ENCODE data around the gene STAC3.

Gene STAC3

DNA sequence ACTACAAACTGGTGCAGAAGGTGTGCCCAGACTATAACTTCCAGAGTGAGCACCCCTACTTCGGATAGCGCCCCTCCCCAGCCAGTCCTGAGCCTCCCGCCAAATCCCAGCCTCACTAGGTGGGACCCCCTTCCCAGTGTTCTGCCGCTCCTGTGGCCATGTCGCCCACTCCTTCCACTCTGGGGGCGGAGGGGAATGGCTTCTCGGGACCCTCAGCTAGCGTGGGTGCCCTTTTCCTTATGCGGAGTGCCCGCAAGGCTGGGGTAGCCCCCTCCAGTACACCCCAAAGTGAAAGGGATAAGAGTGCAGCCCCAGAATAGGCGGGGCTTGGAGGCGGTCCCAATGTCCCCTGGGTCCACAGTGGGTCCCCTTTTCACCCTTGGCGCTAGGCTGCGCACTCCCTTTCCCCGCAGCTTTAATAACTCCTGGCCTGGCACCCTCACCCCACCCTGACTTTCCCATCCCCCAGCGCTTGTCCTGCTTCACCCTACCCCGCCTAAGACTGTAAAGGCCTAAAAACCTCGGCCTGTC lies 25.2 kb downstream of the STAC3 start:
- TF ChIP-seq, protein P1, sequence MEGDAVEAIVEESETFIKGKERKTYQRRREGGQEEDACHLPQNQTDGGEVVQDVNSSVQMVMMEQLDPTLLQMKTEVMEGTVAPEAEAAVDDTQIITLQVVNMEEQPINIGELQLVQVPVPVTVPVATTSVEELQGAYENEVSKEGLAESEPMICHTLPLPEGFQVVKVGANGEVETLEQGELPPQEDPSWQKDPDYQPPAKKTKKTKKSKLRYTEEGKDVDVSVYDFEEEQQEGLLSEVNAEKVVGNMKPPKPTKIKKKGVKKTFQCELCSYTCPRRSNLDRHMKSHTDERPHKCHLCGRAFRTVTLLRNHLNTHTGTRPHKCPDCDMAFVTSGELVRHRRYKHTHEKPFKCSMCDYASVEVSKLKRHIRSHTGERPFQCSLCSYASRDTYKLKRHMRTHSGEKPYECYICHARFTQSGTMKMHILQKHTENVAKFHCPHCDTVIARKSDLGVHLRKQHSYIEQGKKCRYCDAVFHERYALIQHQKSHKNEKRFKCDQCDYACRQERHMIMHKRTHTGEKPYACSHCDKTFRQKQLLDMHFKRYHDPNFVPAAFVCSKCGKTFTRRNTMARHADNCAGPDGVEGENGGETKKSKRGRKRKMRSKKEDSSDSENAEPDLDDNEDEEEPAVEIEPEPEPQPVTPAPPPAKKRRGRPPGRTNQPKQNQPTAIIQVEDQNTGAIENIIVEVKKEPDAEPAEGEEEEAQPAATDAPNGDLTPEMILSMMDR (IDR thresholded peaks at IDR 0.05; ENCODE audit: insufficient read depth, low read depth, low read length, missing control alignments): no peak
- DNase-seq (ENCODE audit: low read depth): no peak
- H3K4me3 ChIP-seq (ENCODE audit: low read depth, low read length): no peak overlapping the region

DNA sequence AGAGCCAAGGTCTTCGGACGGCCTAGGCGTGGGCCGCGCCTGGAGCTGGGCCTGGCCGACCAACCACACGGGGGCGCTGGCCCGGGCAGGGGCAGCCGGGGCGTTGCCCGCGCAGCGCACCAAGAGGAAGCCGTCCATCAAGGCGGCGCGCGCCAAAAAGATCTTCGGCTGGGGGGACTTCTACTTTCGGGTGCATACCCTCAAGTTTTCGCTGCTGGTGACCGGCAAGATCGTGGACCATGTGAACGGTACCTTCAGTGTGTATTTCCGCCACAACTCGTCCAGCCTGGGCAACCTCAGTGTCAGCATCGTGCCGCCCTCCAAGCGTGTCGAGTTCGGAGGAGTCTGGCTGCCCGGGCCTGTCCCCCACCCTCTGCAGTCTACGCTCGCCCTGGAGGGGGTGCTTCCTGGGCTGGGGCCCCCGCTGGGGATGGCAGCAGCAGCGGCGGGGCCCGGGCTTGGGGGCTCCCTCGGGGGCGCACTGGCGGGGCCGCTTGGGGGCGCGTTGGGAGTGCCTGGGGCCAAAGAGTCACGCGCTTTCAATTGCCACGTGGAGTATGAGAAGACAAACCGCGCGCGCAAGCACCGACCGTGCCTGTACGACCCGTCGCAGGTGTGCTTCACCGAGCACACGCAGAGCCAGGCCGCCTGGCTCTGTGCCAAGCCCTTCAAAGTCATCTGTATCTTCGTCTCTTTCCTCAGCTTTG lies 25.9 kb downstream of the STAC3 start:
- DNase-seq (ENCODE audit: low read depth): peak; percentile 65
- no peak overlapping the region for H3K4me3 ChIP-seq (ENCODE audit: low read depth, low read length)
- TF ChIP-seq, protein P1 (IDR thresholded peaks at IDR 0.05; ENCODE audit: insufficient read depth, low read depth, low read length, missing control alignments): peak; percentile 63

DNA sequence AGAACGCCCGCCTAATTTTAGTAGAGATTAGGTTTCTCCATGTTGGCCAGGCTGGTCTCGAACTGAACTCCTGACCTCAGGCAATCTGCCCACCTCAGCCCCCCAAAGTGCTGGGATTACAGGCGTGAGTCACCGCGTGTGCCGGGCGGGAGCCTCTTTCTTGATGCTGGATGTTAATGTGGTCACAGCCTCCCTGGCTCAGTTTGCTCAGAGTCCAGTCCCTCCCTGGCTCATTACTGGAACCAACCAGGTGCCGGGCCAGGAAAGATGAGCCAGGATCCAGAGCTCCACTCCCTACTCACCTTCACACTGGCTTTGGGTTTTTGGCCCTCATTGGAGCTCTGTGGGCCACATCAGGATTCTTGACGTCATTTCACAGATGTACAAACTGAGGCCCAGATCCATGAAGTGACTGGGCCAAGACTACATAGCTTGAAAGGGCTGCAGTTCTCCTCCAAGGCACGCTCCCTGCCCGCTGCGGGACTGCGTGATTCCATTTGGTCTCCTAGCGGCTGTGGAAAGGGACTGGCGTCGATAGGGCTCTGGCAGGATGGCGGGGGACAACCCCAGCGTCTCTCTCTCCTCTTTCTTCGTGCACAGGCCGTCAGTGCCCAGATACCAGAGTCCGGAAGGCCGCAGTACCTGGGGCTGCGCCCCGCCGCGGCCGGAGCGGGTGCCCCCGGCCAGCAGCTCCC lies 26.6 kb downstream of the STAC3 start:
- TF ChIP-seq, protein P1 (IDR thresholded peaks at IDR 0.05; ENCODE audit: insufficient read depth, low read depth, low read length, missing control alignments): no peak
- no peak for DNase-seq (ENCODE audit: low read depth)
- H3K4me3 ChIP-seq (ENCODE audit: low read depth, low read length): no peak overlapping the region

DNA sequence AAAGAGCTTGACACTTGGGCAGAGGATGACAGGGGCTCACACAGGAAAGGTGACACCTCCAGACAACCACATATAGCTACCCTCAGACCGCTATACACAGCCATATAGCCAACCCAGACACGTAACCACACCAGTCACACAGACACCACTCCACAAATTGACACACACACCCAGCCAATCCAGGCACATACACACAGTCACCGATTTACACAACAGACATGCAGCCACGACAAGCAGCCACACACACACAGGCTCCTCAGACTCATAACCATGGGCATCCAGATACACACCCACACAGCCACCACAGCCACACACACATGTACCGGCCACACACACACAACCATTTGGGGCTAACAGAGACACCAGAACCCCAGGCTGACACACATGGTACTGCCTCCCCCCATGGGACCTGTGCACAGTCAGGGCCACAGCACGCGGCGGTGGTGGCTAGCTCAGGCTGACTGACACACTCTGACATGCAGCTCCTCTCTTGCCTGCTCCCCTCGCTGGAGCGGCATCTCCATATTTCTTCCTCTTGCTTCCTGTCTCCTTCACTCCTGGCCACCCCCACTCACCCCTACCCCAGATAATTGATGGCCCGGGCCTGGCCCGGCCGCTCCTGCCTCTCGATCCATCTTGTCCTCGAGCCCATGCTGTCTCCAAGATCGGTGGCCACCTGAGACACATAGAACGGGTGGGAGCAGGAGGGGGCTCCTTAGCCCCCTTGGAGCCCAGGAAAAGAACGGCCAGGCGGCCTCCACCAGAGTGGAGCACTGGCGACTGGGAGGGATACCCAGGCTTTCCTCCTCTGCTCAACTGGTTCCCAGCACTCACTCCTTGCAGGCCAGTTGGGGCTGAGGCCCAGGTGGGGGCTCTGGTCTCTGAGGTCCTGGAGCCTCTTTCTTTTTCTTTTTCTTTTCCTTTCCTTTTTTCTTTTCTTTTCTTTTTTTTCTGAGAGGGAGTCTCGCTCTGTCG lies 27.5 kb downstream of the STAC3 start:
- no peak for DNase-seq (ENCODE audit: low read depth)
- H3K4me3 ChIP-seq (ENCODE audit: low read depth, low read length): no peak overlapping the region
- TF ChIP-seq, protein P1 (IDR thresholded peaks at IDR 0.05; ENCODE audit: insufficient read depth, low read depth, low read length, missing control alignments): no peak

DNA sequence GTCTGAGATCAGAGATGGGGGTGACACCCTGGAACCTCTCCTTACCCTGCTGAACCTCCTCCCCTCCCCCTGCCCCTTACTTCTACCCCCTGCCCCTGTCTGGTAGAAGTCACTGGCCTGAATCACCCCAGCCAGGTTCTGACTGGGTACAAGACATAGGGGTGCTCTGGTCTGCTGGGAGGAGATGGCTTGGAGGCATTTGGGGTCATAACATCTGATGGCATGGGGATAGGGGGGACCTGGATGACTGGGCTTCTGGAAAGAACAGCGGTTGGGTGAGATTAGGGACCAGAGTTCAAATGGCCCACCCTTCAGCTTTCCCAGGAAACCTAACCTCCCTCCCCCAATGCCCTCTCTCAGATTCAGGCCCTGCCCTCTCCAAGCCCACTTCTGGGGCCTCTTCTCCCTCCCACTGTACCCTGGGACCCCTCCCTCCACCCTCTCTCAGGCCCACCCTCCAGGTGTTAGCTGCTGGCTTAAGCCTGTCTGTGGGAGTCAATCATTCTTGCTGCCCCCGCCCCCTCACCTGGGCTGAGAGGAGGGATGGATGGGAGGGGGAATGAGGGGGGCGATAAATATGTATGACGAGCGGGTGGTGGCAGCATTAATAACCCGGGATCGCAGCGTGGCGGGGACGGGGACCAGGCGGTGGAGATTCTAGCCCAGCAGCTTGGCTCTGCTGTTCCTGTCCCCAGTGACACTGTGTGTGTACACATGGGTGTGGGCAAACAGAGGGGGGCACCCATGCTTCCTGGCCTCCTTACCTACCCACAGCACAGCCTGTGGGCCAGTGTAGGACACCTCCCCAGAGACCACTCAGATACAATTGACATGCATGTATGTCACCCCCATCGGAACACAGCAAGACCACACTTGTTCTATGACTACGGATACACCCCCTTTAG lies 28.4 kb downstream of the STAC3 start:
- no peak overlapping the region for H3K4me3 ChIP-seq (ENCODE audit: low read depth, low read length)
- DNase-seq (ENCODE audit: low read depth): no peak
- TF ChIP-seq, protein P1 (IDR thresholded peaks at IDR 0.05; ENCODE audit: insufficient read depth, low read depth, low read length, missing control alignments): no peak
